Hematopoietic multipotent progenitor cell (in vitro differentiated cells): ENCODE results near the gene PSMC3IP. TPM values are rescaled to one million over a fixed set of nuclear protein-coding genes. Genes with fewer than 3 reads are reported as not detected.
"Not testable (repeated sequence)": the region's sequence is repeated elsewhere in the genome, so short reads cannot be mapped to it uniquely, and the experiment has no call there.

Experiments used
- DNase-seq, 3 donors: peaks; one replicate each; pipeline ENCODE4 v3.0.0-alpha.2; 2011 to 2015; ENCODE audit warnings: low read depth in 2 of 3, low spot score in 2 of 3
- total RNA-seq: library from RNA; depleted of rRNA; stranded (reverse); fragments of >200 nt; gene quantifications from one replicate; pipeline ENCODE4 v1.2.3, GENCODE V29; 2012

PSMC3IP gene
- total RNA-seq, 1 donor, result 1.3 TPM

DNA sequence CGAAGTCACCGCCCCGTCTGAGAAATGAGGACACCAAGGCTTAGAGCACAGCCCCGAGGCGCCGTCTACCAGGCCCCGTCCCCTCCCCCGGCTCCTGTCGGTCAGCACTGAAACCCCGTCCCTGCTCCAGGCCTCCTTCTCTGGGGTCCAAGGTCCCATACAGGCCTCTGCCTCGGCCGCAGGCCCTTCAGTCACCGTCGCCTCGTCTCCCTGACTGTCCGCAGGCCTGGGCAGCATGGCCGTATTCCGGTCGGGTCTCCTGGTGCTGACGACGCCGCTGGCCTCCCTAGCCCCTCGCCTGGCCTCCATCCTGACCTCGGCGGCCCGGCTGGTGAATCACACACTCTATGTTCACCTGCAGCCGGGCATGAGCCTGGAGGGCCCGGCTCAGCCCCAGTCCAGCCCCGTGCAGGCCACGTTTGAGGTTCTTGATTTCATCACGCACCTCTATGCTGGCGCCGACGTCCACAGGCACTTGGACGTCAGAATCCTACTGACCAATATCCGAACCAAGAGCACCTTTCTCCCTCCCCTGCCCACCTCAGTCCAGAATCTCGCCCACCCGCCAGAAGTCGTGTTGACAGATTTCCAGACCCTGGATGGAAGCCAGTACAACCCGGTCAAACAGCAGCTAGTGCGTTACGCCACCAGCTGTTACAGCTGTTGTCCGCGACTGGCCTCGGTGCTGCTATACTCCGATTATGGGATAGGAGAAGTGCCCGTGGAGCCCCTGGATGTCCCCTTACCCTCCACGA is 15.0 kb downstream of the PSMC3IP start:
- DNase-seq, result no peak

DNA sequence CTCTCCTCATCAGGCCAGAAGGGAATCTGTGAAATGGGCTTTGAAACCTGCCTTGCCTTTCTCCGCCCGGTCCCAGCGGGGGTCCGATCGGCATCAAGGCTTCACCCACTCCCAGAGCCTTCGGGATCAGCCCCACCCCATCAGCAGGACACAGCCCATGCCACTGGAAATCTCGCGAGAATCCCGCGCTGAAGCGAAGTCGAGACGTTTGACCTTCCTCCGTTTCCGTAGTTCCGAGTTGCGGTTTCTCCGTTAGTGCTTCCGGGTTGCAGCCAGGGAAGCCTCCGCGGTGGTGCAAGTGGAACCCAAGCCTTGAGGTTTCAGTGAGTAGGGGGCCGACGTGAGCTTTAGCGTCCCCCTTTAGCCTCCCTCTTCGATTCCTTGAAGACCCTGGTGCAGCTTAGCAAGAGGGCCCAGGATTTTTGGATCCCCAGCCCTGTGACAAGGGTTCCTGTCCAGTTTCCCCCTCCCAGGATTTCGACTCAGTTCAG is 15.6 kb downstream of the PSMC3IP start, which contains the start of gene COASY:
TSS of gene COASY (plus strand) at position 252 of the 491 bp plus-strand sequence. CDS start 475 bp downstream, outside the sequence.
- peak; percentile 90 to 97 (median 95) for DNase-seq

DNA sequence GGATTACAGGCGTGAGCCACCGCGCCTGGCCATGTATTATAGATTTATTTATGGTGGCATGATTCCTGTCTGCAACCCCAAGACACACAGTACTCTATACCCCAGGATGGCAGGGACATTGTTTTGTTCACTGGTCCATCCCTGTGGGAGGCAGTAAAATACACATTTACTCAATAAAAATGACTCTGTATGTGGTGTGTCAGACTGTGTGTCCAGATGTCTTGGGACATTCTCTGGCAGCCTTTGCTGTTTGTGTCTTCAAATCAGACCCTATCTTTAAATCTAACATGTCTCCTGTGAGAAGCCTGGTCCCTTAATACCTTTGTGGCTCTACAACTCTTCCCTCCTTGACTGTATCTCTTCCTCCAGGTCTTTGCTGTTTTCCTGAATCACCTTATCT is 17.3 kb downstream of the PSMC3IP start:
- DNase-seq, result no peak

DNA sequence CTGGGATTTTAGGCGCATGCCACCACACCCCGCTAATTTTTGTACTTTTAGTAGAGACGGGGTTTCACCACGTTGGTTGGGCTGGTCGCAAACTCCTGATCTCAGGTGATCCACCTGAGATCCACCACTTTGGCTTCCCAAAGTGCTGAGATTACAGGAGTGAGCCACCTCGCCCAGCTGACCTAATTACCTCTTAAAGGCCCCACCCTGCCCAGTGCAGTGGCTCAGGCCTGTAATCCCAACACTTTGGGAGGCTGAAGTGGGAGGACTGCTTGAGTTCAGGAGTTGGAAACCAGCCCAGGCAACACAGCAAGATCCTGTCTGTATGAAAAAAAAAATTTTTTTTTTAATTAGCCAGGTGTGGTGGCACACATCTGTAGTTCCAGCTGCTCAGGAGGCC is 18.5 kb downstream of the PSMC3IP start:
- no peak for DNase-seq

DNA sequence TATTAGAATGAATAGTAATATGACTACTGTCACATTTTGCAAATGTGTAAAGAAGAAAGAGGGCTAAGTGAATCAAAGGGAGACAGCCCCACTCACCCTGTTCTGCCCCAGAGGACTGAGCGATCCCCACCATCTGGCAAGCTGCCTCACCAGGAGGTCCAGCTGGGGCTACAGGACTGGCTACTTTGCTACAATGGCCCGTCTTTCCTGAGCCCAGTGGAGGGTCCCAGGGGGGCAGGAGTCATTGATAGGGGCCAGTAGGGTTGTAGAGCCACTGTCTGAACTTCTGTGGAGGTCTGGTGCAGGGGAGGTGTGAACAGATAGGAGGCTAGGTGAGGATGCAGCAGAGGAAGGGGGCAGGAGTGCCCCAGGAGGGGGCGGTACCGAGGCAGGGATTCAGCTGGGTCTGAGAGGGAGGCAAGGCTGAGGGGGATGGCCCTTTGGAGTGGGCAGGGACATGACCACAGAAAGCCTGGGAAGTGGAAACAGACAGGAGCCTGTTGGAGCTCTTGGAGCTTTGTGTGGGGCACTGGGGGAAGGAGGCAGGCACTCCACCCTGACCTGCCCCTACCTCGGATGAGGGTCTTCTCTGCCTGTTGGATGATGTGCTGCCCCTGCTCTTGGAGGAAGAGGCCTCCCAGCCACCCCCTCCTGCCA is 21.4 kb downstream of the PSMC3IP start:
- DNase-seq, result not testable (repeated sequence)

DNA sequence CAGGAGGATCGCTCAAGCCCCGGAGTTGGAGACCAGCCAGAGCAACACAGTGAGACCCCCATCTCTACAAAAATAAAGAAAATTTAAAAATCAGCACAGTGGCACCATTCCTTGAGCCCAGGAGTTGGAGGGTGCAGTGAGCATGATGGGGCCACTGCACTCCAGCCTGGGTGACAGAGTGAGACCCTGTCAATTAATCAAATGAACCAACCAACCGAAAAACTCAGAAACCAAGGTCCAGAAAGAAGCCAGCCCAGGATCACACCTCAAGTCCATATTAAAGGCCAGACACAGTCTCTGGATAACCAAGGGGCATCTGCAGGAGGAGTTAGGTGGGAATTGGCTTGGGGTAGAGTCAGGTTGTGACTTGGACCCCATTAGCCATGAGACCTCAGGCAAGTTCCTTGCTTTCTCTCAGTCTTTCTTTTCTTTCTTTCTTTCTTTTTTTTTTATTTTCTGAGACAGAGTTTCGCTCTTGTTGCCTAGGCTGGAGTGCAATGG is 22.4 kb downstream of the PSMC3IP start:
- DNase-seq, result no peak

DNA sequence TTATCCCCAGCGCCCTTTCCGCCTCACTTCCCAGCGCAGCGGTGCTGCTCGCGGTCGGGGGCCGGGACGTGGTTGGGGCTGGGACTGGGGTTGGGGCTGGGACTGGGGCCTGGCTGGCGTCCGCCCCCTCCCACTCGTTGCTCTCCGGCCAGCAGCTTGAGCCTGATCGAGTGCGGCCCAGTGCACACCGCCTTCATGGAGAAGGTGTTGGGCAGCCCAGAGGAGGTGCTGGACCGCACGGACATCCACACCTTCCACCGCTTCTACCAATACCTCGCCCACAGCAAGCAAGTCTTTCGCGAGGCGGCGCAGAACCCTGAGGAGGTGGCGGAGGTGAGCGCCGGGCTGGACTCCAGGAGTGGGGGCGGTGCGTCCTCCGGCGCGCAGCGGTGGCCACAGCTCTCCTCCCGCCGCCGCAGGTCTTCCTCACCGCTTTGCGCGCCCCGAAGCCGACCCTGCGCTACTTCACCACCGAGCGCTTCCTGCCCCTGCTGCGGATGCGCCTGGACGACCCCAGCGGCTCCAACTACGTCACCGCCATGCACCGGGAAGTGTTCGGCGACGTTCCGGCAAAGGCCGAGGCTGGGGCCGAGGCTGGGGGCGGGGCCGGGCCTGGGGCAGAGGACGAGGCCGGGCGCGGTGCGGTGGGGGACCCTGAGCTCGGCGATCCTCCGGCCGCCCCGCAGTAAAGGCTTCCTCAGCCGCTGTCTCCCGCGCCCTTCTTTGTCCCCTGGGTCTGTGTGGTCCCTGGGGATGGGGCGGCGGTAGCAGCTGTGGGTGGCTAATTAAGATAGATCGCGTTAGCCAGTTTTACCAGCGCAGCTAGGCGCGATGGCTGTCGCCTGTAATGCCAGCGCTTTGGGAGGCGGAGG is 23.0 kb downstream of the PSMC3IP start:
- peak in 2 of 3 donors; percentile 89 to 91 for DNase-seq

DNA sequence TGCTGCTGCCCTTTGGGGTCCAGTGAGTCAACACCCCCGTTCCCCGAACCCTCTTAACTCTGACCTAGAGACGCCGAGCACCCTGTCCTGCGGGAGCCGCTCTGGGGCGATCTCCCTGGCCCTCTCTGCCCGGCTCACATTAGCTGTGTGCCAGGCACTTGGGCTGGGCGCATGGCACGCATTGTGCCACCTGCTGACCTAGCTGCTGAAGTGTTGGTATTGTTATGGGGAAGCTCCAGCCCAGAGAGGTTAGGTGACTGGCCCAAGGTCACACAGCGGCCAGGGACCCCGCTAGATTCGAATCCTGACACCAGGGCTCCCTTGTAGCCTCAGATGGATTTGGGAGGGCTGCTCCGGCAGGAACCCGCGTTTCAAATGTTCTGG is 23.7 kb downstream of the PSMC3IP start:
- no peak for DNase-seq

DNA sequence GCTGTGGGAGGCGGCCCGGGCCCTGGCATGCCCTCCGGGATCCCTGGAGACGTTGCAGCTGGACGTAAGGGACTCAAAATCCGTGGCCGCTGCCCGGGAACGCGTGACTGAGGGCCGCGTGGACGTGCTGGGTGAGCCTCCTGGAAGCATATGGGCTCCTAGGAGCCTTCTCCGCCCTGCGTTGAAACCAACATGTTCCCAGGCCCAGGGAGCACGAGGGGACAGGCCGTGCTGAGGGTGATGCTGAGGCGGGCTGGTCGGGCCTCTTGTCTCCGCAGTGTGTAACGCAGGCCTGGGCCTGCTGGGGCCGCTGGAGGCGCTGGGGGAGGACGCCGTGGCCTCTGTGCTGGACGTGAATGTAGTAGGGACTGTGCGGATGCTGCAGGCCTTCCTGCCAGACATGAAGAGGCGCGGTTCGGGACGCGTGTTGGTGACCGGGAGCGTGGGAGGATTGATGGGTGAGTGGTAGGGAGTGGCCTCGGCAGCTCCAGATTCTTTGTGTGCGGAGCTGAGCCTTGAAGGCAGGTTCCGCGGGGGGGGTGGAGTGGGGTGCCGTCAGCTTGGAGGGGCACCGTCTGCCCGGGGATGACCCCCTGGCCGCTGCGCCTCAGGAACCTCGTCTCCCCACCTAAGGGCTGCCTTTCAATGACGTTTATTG is 24.2 kb downstream of the PSMC3IP start:
- no peak for DNase-seq

DNA sequence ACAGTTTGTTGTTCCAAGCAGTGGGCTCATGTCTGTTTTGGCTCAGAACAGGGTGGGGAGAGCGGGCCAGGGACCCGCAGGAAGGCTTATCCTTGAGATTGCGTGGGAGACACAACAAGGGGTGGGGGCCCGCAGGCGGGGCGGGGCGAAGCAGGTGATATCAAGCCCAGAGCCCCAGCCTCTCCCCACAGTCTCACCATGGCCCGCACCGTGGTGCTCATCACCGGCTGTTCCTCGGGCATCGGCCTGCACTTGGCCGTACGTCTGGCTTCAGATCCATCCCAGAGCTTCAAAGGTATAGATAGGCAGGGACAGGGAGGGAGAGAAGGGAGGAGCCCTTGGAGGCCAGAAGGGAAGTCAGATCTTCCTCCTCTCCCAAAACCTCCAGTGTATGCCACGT is 24.8 kb downstream of the PSMC3IP start, which contains the start of gene HSD17B1:
TSS of gene HSD17B1 (plus strand) at position 188 of the 400 bp plus-strand sequence. CDS start at position 199, 11 bp downstream.
- not testable (repeated sequence) for DNase-seq

DNA sequence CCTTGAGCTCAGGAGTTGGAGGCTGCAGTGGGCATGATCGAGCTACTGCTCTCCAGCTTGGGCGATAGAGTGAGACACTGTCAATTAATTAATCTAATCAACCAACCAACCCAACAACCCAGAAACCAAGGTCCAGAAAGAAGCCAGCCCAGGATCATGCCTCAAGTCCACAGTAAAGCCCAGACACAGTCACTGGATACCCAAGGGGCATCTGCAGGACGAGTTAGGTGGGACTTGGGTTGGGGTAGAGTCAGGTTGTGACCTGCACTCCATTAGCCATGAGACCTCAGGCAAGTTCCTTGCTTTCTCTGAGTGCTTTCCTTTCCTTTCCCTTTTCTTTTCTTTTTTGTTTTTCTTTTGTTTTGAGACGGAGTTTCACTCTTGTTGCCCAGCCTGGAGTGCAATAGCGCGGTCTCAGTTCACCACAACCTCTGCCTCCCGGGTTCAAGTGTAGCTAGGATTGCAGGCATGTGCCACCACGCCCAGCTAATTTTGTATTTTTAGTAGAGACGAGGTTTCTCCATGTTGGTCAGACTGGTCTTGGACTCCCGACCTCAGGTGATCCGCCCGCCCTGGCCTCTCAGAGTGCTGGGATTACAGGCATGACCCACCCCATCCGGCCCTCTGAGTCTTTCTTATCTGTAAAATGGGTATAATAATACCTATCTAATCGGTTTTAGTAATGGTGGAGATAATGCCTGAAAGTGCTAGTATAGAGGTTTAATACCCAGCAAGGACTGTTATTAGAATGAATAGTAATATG is 28.4 kb downstream of the PSMC3IP start:
- no peak for DNase-seq

DNA sequence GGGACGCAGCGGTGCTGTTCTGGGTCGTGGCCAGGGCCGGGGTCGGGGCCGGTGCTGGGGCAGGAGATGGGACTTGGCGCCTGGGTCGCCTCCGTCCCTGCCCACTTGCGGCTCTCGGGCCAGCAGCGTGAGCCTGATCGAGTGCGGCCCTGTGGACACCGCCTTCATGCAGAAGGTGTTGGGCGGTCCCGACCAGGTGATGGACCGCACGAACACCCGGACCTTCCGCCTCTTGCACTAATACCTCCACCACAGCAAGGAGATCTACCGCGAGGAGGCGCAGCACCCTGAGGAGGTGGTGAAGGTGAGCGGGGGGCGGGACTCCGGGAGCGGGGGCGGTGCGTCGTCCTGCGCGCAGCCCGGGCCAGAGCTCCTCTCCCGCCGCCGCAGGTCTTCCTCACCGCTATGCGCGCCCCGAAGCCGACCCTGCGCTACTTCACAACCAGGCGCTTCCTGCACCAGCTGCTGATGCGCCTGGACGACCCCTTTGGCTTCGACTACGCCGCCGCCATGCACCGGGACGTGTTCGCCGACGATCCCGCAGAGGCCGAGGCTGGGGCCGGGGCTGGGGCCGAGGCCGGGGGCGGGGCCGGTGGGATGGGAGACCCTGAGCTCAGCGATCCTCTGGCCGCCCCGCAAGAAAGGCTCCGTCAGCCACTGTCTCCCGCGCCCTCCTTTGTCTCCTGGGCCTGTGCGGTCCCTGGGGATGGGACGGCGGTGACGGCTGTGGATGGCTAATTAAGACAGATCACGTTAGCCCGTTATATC is 29.3 kb downstream of the PSMC3IP start:
- DNase-seq, result peak in 2 of 3 donors; percentile 73 to 76

DNA sequence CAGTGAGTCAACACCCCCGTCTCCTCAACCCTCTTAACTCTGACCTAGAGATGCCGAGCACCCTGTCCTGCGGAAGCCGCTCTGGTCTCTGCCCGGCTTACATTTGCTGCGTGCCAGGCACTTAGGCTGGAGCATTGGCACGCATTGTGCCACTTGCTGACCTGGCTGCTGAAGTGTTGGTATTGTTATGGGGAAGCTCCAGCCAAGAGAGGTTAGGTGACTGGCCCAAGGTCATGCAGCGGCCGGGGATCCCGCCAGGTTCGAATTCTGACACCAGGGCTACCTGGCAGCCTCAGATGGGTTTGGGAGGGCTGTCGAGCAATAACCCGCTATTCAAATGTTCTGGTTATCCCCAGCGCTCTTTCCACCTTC is 29.8 kb downstream of the PSMC3IP start:
- DNase-seq, result no peak

DNA sequence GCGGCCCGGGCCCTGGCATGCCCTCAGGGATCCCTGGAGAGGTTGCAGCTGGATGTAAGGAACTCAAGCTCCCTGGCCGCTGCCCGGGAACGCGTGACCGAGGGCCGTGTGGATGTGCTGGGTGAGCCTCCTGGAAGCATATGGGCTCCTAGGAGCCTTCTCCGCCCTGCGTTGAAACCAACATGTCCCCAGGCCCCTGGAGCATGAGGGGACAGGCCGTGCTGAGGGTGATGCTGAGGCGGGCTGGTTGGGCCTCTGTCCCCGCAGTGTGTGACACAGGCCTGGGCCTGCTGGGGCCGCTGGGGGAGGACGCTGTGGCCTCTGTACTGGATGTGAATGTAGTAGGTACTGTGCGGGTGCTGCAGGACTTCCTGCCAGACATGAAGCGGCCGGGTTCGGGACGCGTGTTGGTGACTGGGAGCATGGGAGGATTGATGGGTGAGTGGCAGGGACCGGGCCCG is 30.5 kb downstream of the PSMC3IP start:
- DNase-seq, result no peak

DNA sequence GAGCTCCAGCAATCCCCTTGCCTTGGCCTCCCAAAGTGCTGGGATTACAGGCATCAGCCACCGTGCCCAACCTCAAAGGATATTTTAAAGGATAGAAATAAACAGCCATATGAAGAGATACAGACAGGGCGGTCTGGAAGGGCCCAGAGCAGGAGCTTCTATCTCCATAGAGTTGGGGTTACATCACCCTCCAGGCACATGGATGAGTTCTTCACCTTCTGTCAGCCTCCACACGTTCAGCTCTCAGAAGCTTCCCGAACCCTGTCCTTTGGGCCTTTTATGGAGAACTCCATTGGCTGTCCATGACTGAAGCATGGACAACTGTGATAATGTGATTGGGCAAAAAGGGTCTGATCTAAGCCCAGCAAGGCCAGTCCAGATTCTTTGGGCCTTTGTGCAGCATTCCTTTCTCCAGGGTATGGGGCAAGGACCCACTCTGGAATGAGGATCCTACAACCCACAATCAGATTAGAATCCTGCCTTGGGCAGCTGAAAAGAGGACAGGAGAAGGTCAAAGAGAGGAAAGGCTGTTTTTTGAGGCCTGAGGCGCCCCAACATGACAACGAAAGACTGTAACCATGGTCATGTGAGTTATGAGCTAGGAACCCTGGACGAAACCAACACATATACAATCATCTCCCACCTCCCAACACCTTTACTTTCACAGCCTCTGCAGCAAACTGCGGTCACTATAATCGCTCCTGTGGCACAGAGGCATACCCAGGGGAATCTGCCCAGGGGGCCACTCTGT is 31.6 kb downstream of the PSMC3IP start:
- not testable (repeated sequence) for DNase-seq

DNA sequence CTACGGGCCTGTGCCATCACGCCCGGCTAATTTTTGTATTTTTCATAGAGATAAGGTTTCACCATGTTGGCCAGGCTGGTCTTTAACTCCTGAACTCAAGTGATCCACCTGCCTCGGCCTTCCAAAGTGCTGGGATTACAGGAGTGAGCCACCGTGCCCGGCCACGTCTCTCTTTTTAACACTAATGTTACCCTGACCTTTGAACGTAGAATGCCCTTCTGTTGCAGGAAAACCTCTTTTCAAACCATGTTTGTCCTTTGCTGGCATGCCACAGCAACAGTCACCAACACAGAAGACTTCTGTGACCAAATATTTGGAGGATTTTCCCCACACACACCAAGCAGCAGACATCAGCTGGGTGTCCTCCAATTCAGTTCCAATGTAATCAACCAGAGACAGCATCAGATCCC is 32.6 kb downstream of the PSMC3IP start:
- DNase-seq, result no peak

DNA sequence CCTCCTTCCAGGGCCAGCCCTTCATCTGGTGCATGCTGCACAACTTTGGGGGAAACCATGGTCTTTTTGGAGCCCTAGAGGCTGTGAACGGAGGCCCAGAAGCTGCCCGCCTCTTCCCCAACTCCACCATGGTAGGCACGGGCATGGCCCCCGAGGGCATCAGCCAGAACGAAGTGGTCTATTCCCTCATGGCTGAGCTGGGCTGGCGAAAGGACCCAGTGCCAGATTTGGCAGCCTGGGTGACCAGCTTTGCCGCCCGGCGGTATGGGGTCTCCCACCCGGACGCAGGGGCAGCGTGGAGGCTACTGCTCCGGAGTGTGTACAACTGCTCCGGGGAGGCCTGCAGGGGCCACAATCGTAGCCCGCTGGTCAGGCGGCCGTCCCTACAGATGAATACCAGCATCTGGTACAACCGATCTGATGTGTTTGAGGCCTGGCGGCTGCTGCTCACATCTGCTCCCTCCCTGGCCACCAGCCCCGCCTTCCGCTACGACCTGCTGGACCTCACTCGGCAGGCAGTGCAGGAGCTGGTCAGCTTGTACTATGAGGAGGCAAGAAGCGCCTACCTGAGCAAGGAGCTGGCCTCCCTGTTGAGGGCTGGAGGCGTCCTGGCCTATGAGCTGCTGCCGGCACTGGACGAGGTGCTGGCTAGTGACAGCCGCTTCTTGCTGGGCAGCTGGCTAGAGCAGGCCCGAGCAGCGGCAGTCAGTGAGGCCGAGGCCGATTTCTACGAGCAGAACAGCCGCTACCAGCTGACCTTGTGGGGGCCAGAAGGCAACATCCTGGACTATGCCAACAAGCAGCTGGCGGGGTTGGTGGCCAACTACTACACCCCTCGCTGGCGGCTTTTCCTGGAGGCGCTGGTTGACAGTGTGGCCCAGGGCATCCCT is 34.1 kb downstream of the PSMC3IP start:
- DNase-seq, result no peak
